NCI-H187 treated with DMSO at 0.1 percent for 48 hours (cell line): ENCODE measurements around the gene RABEP2.
"Not testable (repeated sequence)": the region's sequence is repeated elsewhere in the genome, so short reads cannot be mapped to it uniquely, and the experiment has no call there.

ENCODE experiments used
- DNase-seq: peaks from one replicate; lab custom pipeline; 2025; lab: John Stamatoyannopoulos, UW

The RABEP2 gene

DNA sequence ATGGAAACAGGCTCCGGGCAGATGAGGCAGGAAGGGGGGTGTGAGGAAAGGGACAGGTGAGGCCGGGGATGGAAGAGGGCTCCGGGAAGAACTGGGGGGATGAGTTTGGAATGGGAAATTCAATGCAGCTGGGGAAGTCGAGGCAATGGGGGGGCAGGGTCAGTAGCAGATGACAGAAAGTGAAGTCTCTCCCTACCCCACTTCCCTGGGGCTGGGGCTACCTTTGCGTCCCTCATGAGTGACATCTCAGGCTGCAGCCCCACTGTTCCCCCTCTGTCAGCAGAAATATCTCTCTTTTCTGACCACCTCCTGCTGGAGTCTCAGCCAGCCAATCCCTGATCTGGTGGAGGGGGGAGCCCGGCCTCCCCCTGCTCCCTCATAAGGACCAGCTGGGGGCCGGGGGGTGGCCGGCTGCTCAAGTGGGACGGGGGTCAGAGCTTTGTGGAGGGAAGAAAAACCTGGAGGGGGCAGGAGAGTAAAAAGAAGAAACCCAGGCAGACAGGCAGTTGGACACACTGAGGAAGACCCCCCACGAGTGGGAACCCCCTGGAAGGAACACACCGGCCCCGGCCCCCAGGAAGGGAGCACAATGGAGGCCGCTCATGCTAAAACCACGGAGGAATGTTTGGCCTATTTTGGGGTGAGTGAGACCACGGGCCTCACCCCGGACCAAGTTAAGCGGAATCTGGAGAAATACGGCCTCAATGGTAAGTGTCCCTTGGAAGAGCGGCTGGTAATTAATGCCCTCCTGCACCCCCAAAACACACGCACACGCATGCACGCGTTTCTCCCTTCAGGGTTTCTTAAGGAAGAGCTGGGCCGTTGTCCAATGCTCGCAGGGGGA, 46.7 kb downstream of the RABEP2 start, which contains the start of gene ATP2A1:
Gene ATP2A1 (plus strand): TSS at position 406 of the 844 bp plus-strand sequence. CDS start 184 bp downstream, at position 590.
- DNase-seq = no peak

DNA sequence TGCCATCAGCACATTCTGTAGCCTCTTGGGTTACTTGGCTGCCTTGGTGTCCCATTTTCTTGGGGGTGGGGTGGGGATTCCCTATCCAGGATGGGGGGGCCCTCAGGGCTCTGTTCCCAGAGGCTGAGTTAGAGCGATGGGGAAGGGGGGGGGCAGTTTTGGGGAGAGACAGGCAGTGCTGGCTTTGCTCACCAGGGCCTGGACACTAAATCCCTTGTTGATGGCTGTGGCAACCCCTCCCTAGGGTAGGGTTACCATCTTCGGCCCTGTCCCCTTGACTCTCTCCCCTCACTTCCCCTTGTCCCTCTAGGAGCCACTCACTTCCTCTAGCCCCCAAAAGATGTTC, 47.4 kb downstream of the RABEP2 start:
- DNase-seq = no peak

DNA sequence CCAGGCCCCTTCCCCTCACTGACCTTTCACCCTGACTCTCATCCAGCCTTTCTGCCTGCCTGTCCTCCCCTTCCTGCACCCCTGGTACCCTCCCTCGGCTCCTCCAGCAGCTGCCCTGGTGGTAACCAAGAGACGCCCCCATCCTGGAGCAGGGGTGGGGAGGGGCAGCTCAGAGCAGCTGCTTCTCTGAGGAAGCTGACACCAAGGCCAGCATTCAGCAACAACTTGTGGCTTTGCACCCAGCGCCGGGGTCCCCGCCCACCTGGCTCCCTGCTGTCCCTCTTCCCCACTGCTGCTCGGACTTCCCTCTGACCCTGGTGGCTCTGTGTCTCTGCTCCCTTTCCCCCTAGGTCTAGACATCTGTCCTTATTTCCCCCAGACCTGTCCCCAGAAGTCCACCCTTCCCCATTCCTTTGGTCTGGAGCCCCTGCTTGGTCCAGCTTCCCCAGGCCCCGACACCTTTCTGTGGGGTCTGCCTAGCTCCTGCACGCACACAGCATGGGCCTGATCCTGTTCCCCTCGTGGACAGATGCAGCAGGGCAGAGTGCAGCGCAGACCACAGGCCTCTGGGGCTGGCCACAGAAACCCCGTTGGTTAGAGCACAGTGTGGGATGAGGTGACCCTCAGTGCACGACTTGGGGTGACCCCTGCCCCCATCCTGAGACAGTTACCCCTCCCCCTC, 47.9 kb downstream of the RABEP2 start:
- no peak for DNase-seq

DNA sequence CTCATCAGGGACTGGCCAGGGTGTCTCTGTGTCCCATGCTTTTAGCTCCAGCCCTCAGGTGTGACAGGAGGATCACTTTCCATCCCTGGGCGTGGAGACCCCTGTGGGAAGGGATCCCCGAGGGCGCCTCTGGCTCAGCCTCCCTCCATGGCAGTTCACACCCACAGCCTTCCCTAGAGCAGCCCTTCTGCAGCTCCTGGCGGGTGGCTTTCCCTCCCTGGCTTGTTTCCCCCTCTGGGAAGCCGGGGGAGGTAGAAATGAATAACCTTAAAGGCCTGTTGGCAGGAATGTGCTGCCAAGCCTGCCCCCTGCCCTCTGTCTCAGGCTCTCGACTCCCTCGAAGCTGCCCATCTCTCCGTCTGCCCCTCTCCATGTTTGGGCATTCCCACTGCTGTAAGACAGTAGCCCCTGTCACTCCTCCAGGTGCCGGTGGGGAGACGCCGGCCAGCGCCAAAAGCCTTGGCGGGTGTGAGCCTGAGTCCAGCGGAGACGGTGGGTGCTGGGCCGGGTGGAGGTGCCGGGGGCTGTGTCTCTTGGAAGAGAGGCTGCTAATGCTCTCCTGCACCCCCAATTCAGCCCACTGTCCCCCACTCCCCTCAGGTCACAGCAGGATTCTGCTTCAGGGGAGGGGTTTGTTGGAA, 48.9 kb downstream of the RABEP2 start:
- no peak for DNase-seq

GRCh38 chr16:28875134-28876018, 49.7 kb downstream of the RABEP2 start:
- no peak for DNase-seq

GRCh38 chr16:28874406-28874805, 50.6 kb downstream of the RABEP2 start:
- DNase-seq = no peak

DNA sequence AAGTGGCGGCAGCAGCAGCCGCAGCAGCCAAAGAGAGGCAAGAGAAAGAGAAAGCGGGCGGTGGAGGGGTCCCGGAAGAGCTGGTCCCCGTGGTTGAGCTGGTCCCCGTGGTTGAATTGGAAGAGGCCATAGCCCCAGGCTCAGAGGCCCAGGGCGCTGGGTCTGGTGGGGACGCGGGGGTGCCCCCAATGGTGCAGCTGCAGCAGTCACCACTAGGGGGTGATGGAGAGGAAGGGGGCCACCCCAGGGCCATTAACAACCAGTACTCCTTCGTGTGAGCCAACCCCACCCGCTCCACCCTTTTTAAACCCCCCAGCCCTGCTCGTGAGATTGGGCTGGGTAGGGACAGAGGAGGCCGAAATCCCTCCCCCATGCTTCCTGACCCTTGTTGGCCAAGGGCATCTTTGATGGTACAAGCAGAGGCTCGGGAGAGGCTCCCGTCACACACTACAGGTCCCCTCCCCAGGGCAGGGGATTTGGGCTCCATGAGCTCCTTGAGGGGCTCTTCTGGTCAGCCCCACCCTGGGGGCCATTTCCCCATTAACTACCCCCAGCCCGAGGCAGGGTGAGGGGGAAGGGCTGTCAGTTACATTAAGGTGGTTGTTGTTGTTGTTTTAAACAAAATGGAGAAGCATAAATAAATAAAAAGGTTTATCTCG, 51.4 kb downstream of the RABEP2 start:
- no peak for DNase-seq

- DNase-seq = no peak
These were observed 52.1 kb downstream of the RABEP2 start for GRCh38 chr16:28872952-28873351.

- no peak for DNase-seq
These were observed 55.8 kb downstream of the RABEP2 start for GRCh38 chr16:28869201-28869600.

DNA sequence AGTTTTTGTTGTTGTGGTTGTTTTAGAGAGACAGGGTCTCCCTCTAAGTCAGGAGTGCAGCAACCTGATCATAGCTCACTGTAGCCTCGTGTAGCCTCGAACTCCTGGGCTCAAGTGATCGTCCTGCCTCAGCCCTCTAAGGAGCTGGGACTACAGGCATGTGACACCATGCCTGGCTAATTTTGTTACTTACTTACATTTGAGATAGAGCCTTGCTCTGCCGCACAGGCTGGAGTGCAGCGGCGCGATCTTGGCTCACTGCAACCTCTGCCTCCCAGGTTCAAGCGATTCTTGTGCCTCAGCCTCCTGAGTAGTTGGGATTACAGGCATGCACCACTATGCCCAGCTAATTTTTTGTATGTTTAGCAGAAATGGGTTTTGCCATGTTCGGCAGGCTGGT, 57.4 kb downstream of the RABEP2 start:
- DNase-seq = not testable (repeated sequence)

- no peak for DNase-seq
These were observed 57.8 kb downstream of the RABEP2 start for GRCh38 chr16:28867241-28867640.

GRCh38 chr16:28866454-28866804, 58.6 kb downstream of the RABEP2 start:
- no peak for DNase-seq

DNA sequence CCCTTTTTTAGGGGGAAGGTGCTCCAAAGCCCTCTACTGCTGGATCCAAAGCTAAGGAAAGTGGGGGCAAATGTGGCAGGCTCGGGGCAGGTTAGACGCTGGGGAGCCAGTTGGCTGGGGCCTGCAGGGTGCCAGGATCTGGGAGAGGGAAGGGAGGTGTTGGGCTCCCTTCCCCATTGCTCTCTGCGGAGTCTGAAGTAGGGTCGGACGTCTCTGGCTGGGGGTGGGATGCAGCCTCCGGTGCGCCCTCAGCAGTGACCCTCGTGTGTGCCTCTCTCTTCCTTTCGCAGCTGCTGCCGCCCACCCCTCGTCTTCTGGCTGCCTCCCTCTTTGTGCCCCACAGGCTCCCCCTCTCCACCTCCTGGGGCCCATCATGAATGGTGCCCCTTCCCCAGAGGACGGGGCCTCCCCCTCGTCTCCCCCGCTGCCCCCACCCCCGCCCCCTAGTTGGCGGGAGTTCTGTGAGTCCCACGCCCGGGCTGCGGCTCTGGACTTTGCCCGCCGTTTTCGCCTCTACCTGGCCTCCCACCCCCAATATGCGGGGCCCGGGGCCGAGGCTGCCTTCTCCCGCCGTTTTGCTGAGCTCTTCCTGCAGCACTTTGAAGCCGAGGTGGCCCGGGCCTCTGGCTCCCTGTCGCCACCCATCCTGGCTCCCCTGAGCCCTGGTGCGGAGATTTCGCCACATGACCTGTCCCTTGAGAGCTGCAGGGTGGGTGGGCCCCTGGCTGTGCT, 59.1 kb downstream of the RABEP2 start:
- DNase-seq = no peak

GRCh38 chr16:28865001-28865688, 59.9 kb downstream of the RABEP2 start:
- no peak for DNase-seq

- DNase-seq = no peak
These were observed 60.9 kb downstream of the RABEP2 start for GRCh38 chr16:28863929-28864793.

- no peak for DNase-seq
These were observed 65.7 kb downstream of the RABEP2 start for GRCh38 chr16:28859326-28859725.

DNA sequence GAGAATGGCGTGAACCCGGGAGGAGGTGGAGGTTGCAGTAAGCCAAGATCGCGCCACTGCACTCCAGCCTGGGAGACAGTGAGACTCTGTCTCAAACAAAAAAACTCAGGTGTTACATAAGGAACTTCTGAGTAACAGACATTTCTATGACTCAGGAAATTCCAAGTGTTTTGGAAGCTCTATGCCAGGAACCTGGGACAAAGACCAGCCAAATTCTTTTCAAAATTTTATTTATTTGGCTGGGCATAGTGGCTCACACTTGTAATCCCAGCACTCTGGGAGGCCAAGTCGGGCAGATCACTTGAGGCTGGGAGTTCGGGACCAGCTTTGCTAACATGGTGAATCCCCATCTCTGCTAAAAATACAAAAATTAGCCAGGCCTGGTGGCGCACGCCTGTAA, 66.6 kb downstream of the RABEP2 start:
- DNase-seq = no peak
